RWPE2 (cell line): ENCODE results near the gene CARD11.

Experiments
- ATAC-seq: fragments of 200-7000 bp; cut with Tn5 transposase; 3 replicates; pipeline ENCODE4 v1.9.1; 2021; ENCODE audit warnings: low read depth
- DNase-seq: peaks from one replicate; pipeline ENCODE4 v3.0.0-alpha.2; 2020; ENCODE audit warnings: low spot score
- H3K27ac ChIP-seq: fragments of 450-650 bp; 2 replicates; pipeline ENCODE4 v1.5.1; 2017; ENCODE audit warnings: mild to moderate bottlenecking; ENCODE audit not compliant: poor library complexity, severe bottlenecking
- H3K27me3 ChIP-seq: fragments of 250-450 bp; sonication (Bioruptor Pico); 2 replicates; pipeline ENCODE4 v1.5.1; 2021; ENCODE audit warnings: mild to moderate bottlenecking, moderate library complexity; ENCODE audit not compliant: insufficient read depth, poor library complexity, severe bottlenecking
- H3K36me3 ChIP-seq: fragments of 250-450 bp; sonication (Bioruptor Pico); 2 replicates; pipeline ENCODE4 v1.5.1; 2020; ENCODE audit warnings: low read depth, mild to moderate bottlenecking, moderate library complexity
- H3K4me1 ChIP-seq: fragments of 250-450 bp; sonication (Bioruptor Pico); 2 replicates; pipeline ENCODE4 v1.5.1; 2021; ENCODE audit warnings: mild to moderate bottlenecking, moderate library complexity; ENCODE audit not compliant: insufficient read depth, poor library complexity, severe bottlenecking
- H3K4me3 ChIP-seq: fragments of 250-450 bp; sonication (Bioruptor Pico); 2 replicates; pipeline ENCODE4 v1.5.1; 2021; ENCODE audit warnings: mild to moderate bottlenecking, moderate library complexity; ENCODE audit not compliant: severe bottlenecking
- H3K9me3 ChIP-seq: fragments of 250-450 bp; sonication (Bioruptor Pico); 2 replicates; pipeline ENCODE4 v1.5.1; 2021; ENCODE audit warnings: mild to moderate bottlenecking, moderate library complexity; ENCODE audit not compliant: severe bottlenecking
- TF ChIP-seq, protein P1 (sequence below): fragments of 450-650 bp; IDR thresholded peaks from one replicate; pipeline ENCODE4 v1.5.1; 2017; ENCODE audit warnings: mild to moderate bottlenecking, moderate library complexity; ENCODE audit not compliant: poor library complexity, severe bottlenecking

Gene CARD11

DNA sequence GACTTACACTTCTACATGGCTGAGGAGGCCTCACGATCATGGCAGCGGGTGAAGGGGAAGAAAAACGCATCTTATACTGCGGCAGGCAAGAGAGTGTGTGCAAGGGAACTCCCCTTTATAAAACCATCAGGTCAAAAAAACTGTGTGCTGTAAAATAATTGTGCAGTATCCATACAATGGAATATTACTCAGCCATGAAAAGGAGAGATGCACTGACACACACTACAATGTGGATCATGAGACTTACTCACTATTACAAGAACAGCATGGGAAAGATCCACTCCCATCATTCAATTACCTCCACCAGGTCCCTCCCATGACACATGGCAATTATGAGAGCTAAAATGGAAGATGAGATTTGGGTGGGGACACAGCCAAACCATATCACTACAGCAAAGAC is 27.2 kb upstream of the CARD11 start:
- H3K4me3 ChIP-seq = no peak overlapping the region
- H3K27ac ChIP-seq = no peak overlapping the region
- H3K36me3 ChIP-seq = no peaks in the 10 kb centered on the region
- DNase-seq = no peak
- no peaks in the 10 kb centered on the region for H3K9me3 ChIP-seq
- ATAC-seq = no peak
- H3K4me1 ChIP-seq = no peaks in the 10 kb centered on the region
- TF ChIP-seq, protein P1, sequence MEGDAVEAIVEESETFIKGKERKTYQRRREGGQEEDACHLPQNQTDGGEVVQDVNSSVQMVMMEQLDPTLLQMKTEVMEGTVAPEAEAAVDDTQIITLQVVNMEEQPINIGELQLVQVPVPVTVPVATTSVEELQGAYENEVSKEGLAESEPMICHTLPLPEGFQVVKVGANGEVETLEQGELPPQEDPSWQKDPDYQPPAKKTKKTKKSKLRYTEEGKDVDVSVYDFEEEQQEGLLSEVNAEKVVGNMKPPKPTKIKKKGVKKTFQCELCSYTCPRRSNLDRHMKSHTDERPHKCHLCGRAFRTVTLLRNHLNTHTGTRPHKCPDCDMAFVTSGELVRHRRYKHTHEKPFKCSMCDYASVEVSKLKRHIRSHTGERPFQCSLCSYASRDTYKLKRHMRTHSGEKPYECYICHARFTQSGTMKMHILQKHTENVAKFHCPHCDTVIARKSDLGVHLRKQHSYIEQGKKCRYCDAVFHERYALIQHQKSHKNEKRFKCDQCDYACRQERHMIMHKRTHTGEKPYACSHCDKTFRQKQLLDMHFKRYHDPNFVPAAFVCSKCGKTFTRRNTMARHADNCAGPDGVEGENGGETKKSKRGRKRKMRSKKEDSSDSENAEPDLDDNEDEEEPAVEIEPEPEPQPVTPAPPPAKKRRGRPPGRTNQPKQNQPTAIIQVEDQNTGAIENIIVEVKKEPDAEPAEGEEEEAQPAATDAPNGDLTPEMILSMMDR = no peak
- no peaks in the 10 kb centered on the region for H3K27me3 ChIP-seq

DNA sequence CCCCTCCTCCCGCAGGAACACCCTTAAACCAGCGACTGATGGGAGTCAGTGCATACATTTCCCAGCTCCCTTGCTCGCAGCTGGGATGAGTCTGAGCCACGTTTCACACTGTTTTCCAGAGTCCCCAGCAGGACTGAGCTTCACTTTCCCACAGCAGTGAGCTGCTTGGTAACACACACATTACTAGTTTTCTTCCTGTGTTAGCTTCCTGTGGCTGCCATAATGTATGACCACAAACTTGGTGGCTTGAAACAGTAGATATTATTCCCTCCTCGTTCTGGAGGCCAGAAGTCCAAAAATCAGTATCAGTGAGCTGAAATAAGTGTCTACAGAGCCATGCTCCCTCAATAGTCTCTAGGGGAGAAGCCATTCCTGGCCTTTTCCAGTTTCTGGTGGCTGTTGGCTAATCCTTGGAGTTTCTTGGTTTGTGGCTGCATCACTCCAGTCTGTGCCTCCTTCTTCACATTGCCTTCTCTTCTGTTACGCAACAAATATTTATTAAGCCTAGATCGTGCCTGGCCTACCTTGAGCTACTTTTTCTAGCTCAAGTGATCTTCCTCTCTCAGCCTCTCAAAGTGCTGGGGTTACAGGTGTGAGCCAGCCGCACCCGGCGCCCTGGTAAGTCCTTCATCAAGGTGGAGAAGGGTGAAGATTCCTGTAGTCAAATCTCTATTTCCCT is 26.2 kb upstream of the CARD11 start:
- H3K4me3 ChIP-seq = no peak overlapping the region
- no peaks in the 10 kb centered on the region for H3K27me3 ChIP-seq
- TF ChIP-seq, protein P1 = no peak
- ATAC-seq = no peak
- H3K36me3 ChIP-seq = no peaks in the 10 kb centered on the region
- no peak overlapping the region for H3K27ac ChIP-seq
- DNase-seq = no peak
- no peaks in the 10 kb centered on the region for H3K9me3 ChIP-seq
- no peaks in the 10 kb centered on the region for H3K4me1 ChIP-seq

DNA sequence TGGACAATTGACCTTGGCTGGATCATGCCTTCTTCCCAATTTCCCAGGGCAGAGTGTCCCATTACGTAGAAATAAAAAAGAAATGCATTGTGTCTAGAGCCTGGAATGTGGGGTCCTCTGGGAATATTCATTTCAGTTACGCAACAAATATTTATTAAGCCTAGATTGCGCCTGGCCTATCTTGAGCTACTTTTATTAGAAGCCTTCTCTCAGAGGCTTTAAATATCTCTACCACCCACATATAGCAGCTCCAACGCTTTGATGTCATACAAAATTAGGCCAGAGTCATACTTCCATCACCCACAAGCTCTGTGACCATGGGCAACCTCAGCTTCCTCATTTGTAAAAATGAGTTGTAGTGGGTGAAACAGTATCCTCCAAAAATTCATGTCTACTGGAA is 24.9 kb upstream of the CARD11 start:
- TF ChIP-seq, protein P1 = no peak
- Histone ChIP-seq H3K36me3 (no peaks in the 10 kb centered on the region), H3K27ac (no peak overlapping the region), H3K4me1 (no peaks in the 10 kb centered on the region), H3K9me3 (no peaks in the 10 kb centered on the region), H3K27me3 (no peaks in the 10 kb centered on the region), H3K4me3 (no peak overlapping the region)
- DNase-seq (no peak), ATAC-seq (no peak)

DNA sequence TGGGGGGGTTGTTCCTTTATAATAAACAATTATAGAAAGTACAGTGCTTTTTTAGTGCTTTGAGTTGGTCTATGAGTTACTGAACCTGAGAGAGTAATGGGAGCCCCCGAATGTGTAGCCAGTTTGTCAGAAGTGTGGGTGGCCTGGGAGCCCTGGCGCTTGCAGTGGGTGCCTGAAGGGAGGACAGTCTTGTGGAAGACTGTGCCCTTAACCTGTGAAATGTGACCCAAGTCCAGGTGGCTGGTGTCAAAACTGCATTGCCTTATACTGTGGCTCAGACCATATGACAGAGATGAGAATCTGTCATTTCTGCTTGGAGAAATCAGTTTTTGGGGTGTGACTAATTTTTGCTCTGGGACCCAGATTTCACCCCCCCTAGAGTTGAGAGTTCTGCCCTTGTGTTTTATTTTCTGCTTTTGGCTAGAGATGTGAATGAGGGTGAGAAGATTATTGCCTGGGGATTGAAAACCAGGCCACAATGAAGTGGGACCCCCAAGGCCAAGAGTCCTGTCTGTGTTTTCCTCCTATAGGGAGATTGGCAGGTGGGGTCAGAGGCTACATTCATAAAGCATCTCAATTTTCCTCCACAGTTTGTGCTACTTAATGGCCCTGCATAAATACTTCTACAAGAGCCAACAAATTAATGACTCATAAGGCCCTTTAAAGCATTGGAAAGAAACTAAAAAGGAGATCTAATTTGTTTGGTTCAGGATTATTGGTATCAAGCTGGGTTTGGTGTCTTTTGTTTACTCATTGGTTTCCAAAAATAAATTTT is 24.1 kb upstream of the CARD11 start:
- no peaks in the 10 kb centered on the region for H3K36me3 ChIP-seq
- H3K4me1 ChIP-seq = no peaks in the 10 kb centered on the region
- TF ChIP-seq, protein P1 = no peak
- H3K27me3 ChIP-seq = no peaks in the 10 kb centered on the region
- no peak overlapping the region for H3K27ac ChIP-seq
- ATAC-seq = no peak
- no peak for DNase-seq
- no peak overlapping the region for H3K4me3 ChIP-seq
- H3K9me3 ChIP-seq = no peaks in the 10 kb centered on the region

DNA sequence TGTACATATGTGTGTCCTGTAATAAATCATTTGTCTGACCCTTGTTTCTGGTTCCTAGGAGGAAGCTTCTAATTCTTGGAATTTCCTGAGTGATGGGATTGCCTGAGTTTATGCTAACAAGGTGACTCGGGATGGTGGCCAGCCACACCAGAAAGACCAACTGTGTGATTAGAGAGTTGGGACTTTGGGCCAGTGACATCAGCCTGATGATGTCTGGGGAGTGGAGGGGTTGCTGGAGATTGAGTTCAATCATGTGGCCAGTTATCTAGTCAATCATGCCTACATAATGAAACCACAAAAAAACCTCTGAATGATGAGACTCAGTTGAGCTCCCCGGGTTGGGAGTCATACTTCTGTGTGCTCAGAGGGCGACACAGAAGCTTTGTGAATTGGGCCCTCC is 23.5 kb upstream of the CARD11 start:
- no peak overlapping the region for H3K4me3 ChIP-seq
- no peaks in the 10 kb centered on the region for H3K4me1 ChIP-seq
- H3K27me3 ChIP-seq = peaks cover 4% of the 10 kb centered on the region
- no peak for DNase-seq
- ATAC-seq = no peak
- H3K27ac ChIP-seq = no peak overlapping the region
- no peaks in the 10 kb centered on the region for H3K9me3 ChIP-seq
- TF ChIP-seq, protein P1 = no peak
- no peaks in the 10 kb centered on the region for H3K36me3 ChIP-seq
